GM12892 (cell line): ENCODE data around the gene MAP4K4.
A peak's percentile ranks its signal among the peaks of the same experiment; 100 is the strongest.

Experiments used
- DNase-seq: peaks from one replicate; pipeline ENCODE4 v3.0.0; 2011; ENCODE audit not compliant: insufficient read length
- FAIRE-seq: peaks from 2 replicates; lab custom pipeline; 2011; peaks lifted over from hg19 to GRCh38; lab: Jason Lieb, UNC
- POLR2A ChIP-seq: IDR thresholded peaks from 2 replicates; pipeline ENCODE4 v1.6.1; 2011; ENCODE audit warnings: low read depth, low read length, control low read depth
- POLR2AphosphoS5 ChIP-seq: IDR thresholded peaks from 2 replicates; pipeline ENCODE4 v1.6.1; 2011; ENCODE audit warnings: low read depth, low read length, control low read depth
- TAF1 ChIP-seq: IDR thresholded peaks from 2 replicates; pipeline ENCODE4 v1.6.1; 2011; ENCODE audit warnings: low read depth, mild to moderate bottlenecking, control low read depth, low read length, borderline replicate concordance

Gene MAP4K4

DNA sequence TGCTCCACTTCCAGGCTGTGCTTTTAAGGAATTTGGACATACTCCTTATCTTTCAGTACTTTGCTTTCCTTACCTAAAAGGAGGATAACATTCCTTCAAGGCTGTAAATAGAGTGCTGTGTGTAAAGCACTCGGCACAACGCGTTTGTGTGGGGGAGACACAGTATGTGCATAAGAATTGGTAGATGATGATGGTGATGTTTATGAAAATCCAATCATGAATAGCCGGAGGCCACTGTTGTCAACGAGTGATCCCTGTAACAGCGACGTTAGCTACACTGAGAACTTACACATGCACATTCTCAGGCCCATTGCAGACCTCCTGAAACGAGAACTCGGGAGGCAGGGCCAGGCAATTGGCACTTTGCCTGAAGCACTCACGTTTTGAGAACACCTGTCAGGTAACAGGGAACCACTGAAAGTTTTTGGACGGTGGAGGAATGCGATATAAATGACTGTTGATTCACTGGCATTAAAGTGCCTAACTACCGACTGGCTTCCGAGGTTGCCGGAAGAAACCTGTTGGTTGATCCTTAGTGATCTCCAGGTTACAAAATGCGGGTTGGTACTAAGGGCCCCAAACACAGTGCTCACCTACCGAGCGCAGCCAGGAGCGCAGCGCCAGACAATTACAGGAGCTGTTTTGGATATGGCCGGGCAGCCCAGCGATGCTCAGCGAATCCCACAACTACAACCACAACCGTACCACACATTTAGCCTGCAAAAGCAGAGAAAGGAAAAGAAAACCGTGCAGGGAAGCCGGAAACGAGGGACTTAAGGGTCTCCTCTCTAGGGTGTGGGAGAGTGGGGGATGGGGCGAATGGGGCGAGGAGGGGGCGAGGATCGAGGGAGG, 1.0 kb upstream of the MAP4K4 start:
- no peak for FAIRE-seq
- DNase-seq, result no peak
- TF ChIP-seq TAF1, result no peak
- no peak for TF ChIP-seq POLR2AphosphoS5

- TF ChIP-seq POLR2AphosphoS5 (no peak), TAF1 (no peak), POLR2A (no peak)
- FAIRE-seq (no peak), DNase-seq (no peak)
These were observed 722 bp downstream of the MAP4K4 start for GRCh38 chr2:101698014-101698843.

- no peak for FAIRE-seq
- DNase-seq, result no peak
- no peak for TF ChIP-seq POLR2A
- TF ChIP-seq POLR2AphosphoS5, result no peak
- TF ChIP-seq TAF1, result no peak
These were observed 1.6 kb downstream of the MAP4K4 start for GRCh38 chr2:101698844-101699754.

DNA sequence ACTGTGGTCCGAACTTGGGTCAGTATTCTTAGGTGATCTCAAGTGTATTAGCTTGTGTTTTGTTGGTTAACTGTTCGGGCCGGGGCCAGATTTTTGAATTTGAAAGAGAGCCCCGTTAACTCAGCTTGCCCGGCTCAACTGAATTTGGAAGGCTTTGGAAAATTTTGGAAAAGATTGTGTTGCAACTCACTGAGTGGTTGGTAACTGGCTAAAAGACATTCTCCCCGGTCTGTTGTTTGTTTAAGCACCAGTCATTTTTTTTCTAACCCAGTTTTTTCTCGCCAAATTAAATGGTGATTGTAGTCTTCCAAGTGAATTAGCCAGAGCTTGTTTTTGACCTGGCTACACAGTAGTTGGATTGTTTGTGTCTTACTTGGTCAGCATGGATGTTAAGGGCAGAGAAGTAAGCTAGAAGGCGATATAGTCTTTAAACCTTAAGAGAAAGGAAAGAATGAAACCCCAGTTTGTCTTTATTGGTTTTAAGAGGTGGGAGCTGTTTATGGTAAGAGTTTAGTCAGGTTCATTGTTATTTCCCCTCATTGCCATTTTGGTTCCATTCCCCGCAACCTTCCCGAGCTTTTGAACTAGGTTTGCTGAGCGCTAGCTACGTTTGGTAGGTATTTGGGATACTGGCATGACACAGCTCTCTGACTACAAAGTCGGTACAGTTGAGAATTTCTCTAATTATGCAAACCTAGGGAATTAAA, 2.4 kb downstream of the MAP4K4 start:
- no peak for FAIRE-seq

DNA sequence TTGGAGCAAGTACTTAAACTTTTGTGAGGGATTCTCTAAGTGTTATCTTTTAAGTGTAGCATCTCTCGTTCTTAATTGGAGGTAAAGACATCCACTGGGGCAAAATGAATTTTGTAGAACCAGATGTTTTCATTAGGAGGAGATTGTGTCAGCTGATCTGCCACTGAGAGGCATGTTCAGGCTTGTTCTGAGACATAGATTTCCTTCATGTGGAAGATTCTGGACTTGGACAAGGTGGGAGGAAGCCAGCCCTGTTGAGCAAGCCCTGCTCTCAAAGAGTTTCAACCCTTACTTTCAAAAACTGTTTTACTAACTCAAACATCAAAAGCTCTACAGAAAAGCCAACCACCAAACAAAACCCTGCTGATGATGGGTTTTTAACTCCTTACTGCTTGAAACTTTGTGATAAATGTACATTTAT, 6.5 kb downstream of the MAP4K4 start:
- DNase-seq, result no peak
- TF ChIP-seq POLR2A (no peak), POLR2AphosphoS5 (no peak)
- no peak for FAIRE-seq

More for the DNA sequence above, 2.4 kb downstream of the MAP4K4 start:
- TF ChIP-seq POLR2AphosphoS5 (no peak), POLR2A (no peak), TAF1 (no peak)
- no peak for DNase-seq

GRCh38 chr2:101704816-101705578, 7.5 kb downstream of the MAP4K4 start:
- no peak for FAIRE-seq
- no peak for DNase-seq
- TF ChIP-seq TAF1 (no peak), POLR2AphosphoS5 (no peak), POLR2A (no peak)

- no peak for DNase-seq
- no peak for FAIRE-seq
- TF ChIP-seq POLR2AphosphoS5, result no peak
- no peak for TF ChIP-seq POLR2A
- TF ChIP-seq TAF1, result no peak
These were observed 8.8 kb downstream of the MAP4K4 start for GRCh38 chr2:101706121-101706818.

GRCh38 chr2:101706819-101707177, 9.3 kb downstream of the MAP4K4 start:
- FAIRE-seq, result peak; percentile 51
- DNase-seq, result no peak

GRCh38 chr2:101710036-101710435, 12.5 kb downstream of the MAP4K4 start:
- DNase-seq (no peak), FAIRE-seq (no peak)
- no peak for TF ChIP-seq TAF1
- TF ChIP-seq POLR2A, result no peak
- no peak for TF ChIP-seq POLR2AphosphoS5

More at GRCh38 chr2:101706819-101707177, 9.3 kb downstream of the MAP4K4 start:
- TF ChIP-seq POLR2AphosphoS5 (no peak), POLR2A (no peak), TAF1 (no peak)
